Activated CD4-positive, alpha-beta T cell treated with anti-CD3 and anti-CD28 coated beads, Interleukin-2, amount 10 ng/mL, durations not matched to agents 24 days and 14 days (primary cell): Measurements from ENCODE around the gene B4GALNT3. TPM values are rescaled to one million over a fixed set of nuclear protein-coding genes. Genes with fewer than 3 reads are reported as not detected.

Experiments
- DNase-seq: peaks from one replicate; pipeline ENCODE4 v3.0.0; 2022
- H3K27ac Mint-ChIP-seq: one replicate; pipeline ENCODE4 v1.8.0; 2022; ENCODE audit warnings: mild to moderate bottlenecking, mixed read lengths
- H3K27me3 Mint-ChIP-seq: one replicate; pipeline ENCODE4 v1.8.0; 2022; ENCODE audit warnings: mixed read lengths
- H3K36me3 Mint-ChIP-seq: one replicate; pipeline ENCODE4 v1.8.0; 2022; ENCODE audit warnings: low read depth, mild to moderate bottlenecking, mixed read lengths
- H3K4me1 Mint-ChIP-seq: one replicate; pipeline ENCODE4 v1.8.0; 2021; ENCODE audit warnings: mixed read lengths
- H3K4me3 Mint-ChIP-seq: one replicate; pipeline ENCODE4 v1.8.0; 2022; ENCODE audit warnings: mild to moderate bottlenecking, moderate library complexity, mixed read lengths
- H3K9me3 Mint-ChIP-seq: one replicate; pipeline ENCODE4 v1.8.0; 2021; ENCODE audit warnings: mixed read lengths
- intact Hi-C: fragments of 100-400 bp; cut with micrococcal nuclease; formaldehyde crosslinking; loops from one replicate; pipeline ENCODE4 v1.15.1; 2023
- total RNA-seq: library from RNA; stranded (reverse); gene quantifications from 2 replicates; pipeline ENCODE4 v1.2.3, GENCODE V29; 2022

B4GALNT3 gene
- total RNA-seq, 1 donor from 2014 or later = 6.6 TPM

DNA sequence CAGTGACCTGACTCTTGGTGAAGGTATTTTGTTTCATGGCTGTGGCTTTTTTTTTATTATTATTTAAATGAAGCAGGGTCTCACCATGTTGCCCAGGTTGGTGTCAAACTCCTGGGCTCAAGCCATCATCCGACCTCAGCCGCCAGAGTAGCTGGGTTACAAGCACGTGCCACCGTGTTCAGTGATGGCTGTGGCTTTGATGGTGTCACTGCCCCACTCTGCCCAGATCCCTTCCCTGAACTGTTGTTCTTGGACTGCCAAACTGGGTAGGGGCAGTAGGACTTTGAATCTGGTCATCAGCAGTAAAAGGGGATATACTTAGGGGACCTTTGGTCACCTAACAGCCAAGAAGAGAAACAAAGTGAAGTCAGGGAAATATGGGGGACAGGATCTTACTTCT, 19.4 kb downstream of the B4GALNT3 start:
- no peaks in the 10 kb centered on the region for H3K36me3 Mint-ChIP-seq
- no peaks in the 10 kb centered on the region for H3K4me1 Mint-ChIP-seq
- no peak overlapping the region for H3K27ac Mint-ChIP-seq
- no peaks in the 10 kb centered on the region for H3K9me3 Mint-ChIP-seq
- DNase-seq = no peak
- no peak overlapping the region for H3K4me3 Mint-ChIP-seq
- peaks cover 21% of the 10 kb centered on the region for H3K27me3 Mint-ChIP-seq
- intact Hi-C loops = no loop called here

DNA sequence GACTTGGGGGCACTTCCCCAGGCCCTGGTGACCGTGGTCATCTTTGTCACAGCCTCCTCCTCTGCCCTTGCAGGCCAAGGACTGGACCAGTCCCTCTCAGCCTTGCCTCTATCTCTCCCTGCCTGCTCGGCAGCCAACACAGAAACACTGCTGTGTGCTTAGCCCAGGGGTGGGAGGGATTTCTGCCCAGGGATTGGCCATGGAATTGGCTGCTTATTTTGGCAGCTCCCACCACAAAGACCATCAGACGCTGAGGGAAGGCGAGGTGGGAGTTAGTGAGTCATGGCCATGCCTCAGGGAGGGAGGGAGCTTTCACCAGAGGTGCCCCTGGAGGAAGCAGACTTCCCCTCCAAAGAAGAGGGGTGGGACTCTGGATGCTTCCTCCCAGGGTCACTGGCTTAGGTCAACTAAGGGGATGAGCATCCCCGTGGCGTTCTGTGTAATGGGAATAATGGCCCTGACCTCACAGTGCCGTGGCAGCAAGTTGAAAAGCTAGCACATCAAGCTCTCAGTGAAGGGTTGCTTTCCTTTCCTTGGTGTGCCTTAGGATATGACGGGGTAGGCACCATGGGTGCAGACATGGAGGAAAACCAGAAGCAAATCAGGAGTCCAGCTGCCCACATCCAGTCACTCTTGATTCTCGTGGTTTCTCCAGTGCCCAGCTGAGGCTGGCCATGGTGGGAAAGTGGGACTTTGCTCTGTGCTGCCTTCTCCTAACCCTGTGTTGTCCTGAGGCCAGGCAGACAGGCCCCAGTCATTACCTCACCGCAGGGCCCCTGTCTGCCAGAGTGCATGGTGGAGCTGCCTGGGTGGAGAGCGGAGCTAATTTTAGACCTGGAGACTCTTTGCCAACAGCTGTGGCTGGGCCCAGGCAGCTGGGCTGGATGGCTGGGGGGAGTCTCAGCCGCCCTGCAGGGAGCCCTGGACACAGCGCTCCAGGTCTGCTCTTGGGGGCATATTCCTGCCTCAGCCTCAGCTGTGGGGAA, 21.4 kb downstream of the B4GALNT3 start:
- Mint-ChIP-seq H3K4me1 (no peaks in the 10 kb centered on the region), H3K36me3 (no peaks in the 10 kb centered on the region), H3K4me3 (no peak overlapping the region), H3K27ac (no peak overlapping the region), H3K27me3 (peaks cover 20% of the 10 kb centered on the region), H3K9me3 (no peaks in the 10 kb centered on the region)
- no peak for DNase-seq
- intact Hi-C loops = no loop called here

DNA sequence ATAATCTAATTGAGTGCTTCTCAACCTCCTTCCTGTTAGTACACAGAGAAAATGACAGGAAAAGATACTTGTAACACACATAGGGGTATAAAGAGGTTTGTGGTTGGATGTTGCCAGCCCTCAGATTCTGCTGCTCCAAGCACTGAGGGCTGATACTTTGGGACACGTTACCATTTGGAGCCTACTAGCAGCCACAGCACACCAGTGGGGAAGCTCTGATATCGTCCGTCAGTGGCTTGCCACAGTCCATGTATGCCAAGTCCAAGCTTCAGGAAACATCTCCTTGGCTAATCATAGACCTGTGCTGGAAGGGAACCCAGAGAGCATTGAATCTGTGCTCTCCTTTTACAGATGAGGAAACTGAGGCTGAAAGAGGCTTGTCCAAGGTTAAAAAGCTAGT, 22.3 kb downstream of the B4GALNT3 start:
- Mint-ChIP-seq H3K27ac (no peak overlapping the region), H3K4me1 (no peaks in the 10 kb centered on the region), H3K36me3 (no peaks in the 10 kb centered on the region), H3K9me3 (no peaks in the 10 kb centered on the region), H3K27me3 (peaks cover 19% of the 10 kb centered on the region), H3K4me3 (no peak overlapping the region)
- no peak for DNase-seq
- intact Hi-C loops = no loop called here

- intact Hi-C loops = no loop called here
- H3K4me1 Mint-ChIP-seq = peaks cover 8% of the 10 kb centered on the region
- no peak for DNase-seq
- no peak overlapping the region for H3K4me3 Mint-ChIP-seq
- no peak overlapping the region for H3K27ac Mint-ChIP-seq
- peaks cover 5% of the 10 kb centered on the region for H3K9me3 Mint-ChIP-seq
- H3K36me3 Mint-ChIP-seq = no peaks in the 10 kb centered on the region
- H3K27me3 Mint-ChIP-seq = peaks cover 18% of the 10 kb centered on the region
Observed at GRCh38 chr12:484096-484495, 24.4 kb downstream of the B4GALNT3 start.

DNA sequence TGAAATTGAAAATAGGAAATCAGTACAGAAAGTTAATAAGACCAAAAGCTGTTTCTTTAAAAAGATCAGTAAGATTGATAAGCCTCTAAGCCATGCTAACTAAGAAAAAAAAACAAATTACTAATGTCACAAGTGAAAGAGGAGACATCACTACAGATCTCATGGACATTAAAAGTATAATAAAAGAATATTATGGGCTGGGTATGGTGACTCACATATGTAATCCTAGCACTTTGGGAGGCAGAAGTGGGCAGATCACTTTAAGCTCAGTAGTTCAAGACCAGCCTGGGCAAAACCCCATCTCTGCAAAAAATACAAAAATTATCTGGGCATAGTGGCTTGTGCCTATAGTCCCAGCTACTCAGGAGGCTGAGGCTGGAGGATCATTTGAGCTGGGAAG, 30.5 kb downstream of the B4GALNT3 start:
- Mint-ChIP-seq H3K4me1 (peaks cover 8% of the 10 kb centered on the region), H3K36me3 (no peaks in the 10 kb centered on the region), H3K27ac (no peak overlapping the region), H3K27me3 (peaks cover 20% of the 10 kb centered on the region), H3K4me3 (no peak overlapping the region), H3K9me3 (peaks cover 11% of the 10 kb centered on the region)
- intact Hi-C loops = no loop called here
- DNase-seq = no peak

- Mint-ChIP-seq H3K36me3 (no peaks in the 10 kb centered on the region), H3K4me1 (peaks cover 14% of the 10 kb centered on the region), H3K27me3 (peaks cover 11% of the 10 kb centered on the region), H3K9me3 (no peaks in the 10 kb centered on the region), H3K4me3 (no peak overlapping the region), H3K27ac (no peak overlapping the region)
- no peak for DNase-seq
- intact Hi-C loops = no loop called here
Observed at GRCh38 chr12:495466-495865, 35.7 kb downstream of the B4GALNT3 start.

DNA sequence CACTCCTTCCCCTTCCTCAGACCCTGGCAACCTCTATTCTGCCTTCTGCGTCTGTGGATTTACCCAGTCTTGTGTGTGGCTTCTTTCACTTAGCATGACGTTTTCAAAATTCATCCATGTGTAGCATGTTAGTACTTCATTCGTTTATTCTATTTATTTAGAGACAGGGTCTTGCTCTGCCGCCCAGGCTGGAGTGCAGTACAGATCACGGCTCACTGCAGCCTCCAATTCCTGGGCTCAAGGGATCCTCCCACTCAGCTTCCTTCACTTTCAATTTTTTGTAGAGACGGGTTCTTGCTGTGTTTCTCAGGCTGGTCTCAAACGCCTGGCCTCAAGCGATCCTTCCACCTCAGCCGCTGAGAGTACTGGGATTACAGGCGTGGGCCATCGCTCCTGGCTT, 37.0 kb downstream of the B4GALNT3 start:
- DNase-seq = no peak
- H3K9me3 Mint-ChIP-seq = no peaks in the 10 kb centered on the region
- intact Hi-C loops = no loop called here
- H3K4me1 Mint-ChIP-seq = peaks cover 14% of the 10 kb centered on the region
- H3K36me3 Mint-ChIP-seq = no peaks in the 10 kb centered on the region
- no peak overlapping the region for H3K4me3 Mint-ChIP-seq
- H3K27me3 Mint-ChIP-seq = peaks cover 8% of the 10 kb centered on the region
- no peak overlapping the region for H3K27ac Mint-ChIP-seq

DNA sequence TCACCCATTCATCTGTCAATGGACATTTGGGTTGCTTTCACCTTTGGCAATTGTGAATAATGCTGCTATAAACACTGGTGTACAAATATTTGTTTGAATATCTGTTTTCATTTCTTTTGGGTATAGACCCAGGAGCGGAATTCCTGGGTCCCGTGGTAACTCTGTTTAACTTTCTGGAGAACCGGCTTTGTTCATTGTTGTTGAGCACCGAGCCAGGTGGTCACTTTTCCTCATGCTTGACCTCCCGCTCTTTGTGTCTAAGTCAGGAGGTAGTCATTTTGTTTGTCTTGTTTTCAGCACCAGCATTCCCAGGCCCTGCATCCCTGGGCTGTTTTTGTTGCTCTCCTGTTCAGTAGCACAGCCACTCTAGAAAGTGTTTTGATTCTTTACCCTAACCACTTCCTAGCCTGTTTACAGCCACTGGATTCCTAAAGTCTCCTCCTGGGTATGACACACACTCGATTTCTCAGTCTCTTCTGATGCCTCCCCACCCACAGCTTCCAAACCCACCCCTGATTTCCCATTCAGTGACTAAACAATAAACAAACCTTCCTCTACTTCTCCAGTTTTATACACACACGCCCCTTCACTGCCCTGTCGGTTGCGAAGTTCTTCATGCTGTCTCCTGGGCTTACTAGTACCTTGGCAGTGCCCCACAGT, 37.9 kb downstream of the B4GALNT3 start:
- peak overlapping the region; percentile 21 for H3K4me3 Mint-ChIP-seq
- intact Hi-C loops = no loop called here
- peaks cover 14% of the 10 kb centered on the region for H3K4me1 Mint-ChIP-seq
- no peak for DNase-seq
- H3K9me3 Mint-ChIP-seq = no peaks in the 10 kb centered on the region
- peaks cover 6% of the 10 kb centered on the region for H3K27me3 Mint-ChIP-seq
- H3K36me3 Mint-ChIP-seq = no peaks in the 10 kb centered on the region
- H3K27ac Mint-ChIP-seq = no peak overlapping the region

- no peak overlapping the region for H3K4me3 Mint-ChIP-seq
- H3K4me1 Mint-ChIP-seq = peaks cover 17% of the 10 kb centered on the region
- H3K9me3 Mint-ChIP-seq = no peaks in the 10 kb centered on the region
- H3K27me3 Mint-ChIP-seq = peaks cover 5% of the 10 kb centered on the region
- H3K36me3 Mint-ChIP-seq = no peaks in the 10 kb centered on the region
- intact Hi-C loops = no loop called here
- no peak overlapping the region for H3K27ac Mint-ChIP-seq
- no peak for DNase-seq
Observed at GRCh38 chr12:499837-500458, 40.2 kb downstream of the B4GALNT3 start.

GRCh38 chr12:501722-502447, 42.1 kb downstream of the B4GALNT3 start:
- Mint-ChIP-seq H3K36me3 (no peaks in the 10 kb centered on the region), H3K9me3 (no peaks in the 10 kb centered on the region), H3K4me3 (no peak overlapping the region), H3K27ac (no peak overlapping the region), H3K27me3 (peaks cover 12% of the 10 kb centered on the region), H3K4me1 (peaks cover 17% of the 10 kb centered on the region)
- DNase-seq = no peak
- intact Hi-C loops = no loop called here

DNA sequence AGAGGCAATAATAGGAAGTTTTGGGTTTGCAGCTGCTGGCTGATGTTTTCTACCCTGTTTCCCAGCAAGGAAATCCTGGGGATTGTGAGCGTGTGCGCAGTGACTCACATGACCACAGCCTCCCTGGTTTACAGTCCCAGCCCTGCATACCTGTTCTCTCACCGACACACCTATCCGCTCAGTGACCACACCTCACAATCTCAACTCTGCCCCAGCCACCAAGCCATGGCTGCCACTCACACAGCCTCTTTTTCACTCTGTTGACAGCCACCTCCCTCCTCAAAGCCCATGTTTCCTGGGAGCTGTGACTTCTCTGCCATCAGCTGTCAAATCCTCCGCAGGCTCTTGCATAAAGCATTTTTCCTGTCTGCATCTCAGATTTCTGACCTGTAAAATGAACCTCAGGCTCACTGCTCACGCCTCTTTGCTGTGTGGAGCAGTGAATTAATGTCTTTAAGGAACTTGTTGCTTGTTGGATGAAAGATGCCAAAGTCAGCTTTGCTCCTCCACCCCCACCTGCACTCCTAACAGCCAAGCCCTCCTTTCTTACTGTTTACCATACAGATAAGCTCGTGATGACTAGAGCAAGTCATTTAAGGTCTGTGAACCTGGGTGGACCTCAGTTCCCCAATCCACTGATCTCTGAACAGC, 43.5 kb downstream of the B4GALNT3 start:
- Mint-ChIP-seq H3K4me1 (peaks cover 10% of the 10 kb centered on the region), H3K4me3 (no peak overlapping the region), H3K27ac (no peak overlapping the region), H3K27me3 (peaks cover 14% of the 10 kb centered on the region), H3K9me3 (no peaks in the 10 kb centered on the region), H3K36me3 (no peaks in the 10 kb centered on the region)
- DNase-seq = no peak
- intact Hi-C loops = no loop called here

GRCh38 chr12:505221-505620, 45.5 kb downstream of the B4GALNT3 start:
- Mint-ChIP-seq H3K9me3 (no peaks in the 10 kb centered on the region), H3K27me3 (peaks cover 16% of the 10 kb centered on the region), H3K4me3 (no peak overlapping the region), H3K36me3 (no peaks in the 10 kb centered on the region), H3K27ac (no peak overlapping the region), H3K4me1 (peaks cover 4% of the 10 kb centered on the region)
- DNase-seq = no peak
- intact Hi-C loops = no loop called here

- intact Hi-C loops = no loop called here
- Mint-ChIP-seq H3K4me1 (peaks cover 4% of the 10 kb centered on the region), H3K9me3 (no peaks in the 10 kb centered on the region), H3K27me3 (peaks cover 14% of the 10 kb centered on the region), H3K36me3 (no peaks in the 10 kb centered on the region), H3K4me3 (no peak overlapping the region), H3K27ac (no peak overlapping the region)
- no peak for DNase-seq
Observed at GRCh38 chr12:507391-507796, 47.7 kb downstream of the B4GALNT3 start.
